SK-N-SH (cell line): ENCODE results near the gene ERC1. TPM values are rescaled to one million over a fixed set of nuclear protein-coding genes. Genes with fewer than 3 reads are reported as not detected.

Experiments used
- CTCF ChIA-PET: fragments of 300-600, 350-600 bp; formaldehyde crosslinking; extraction: SDS; loops from one replicate; lab custom pipeline; 2021; lab: Yijun Ruan, JAX
- POLR2A ChIA-PET: fragments of 350-600 bp; sonication (Branson Sonifier 250); formaldehyde crosslinking; extraction: SDS; loops from one replicate; lab custom pipeline; 2020; ENCODE audit warnings: antibody characterized with exemption, inconsistent platforms; lab: Yijun Ruan, JAX
- DNase-seq: peaks from one replicate; pipeline ENCODE4 v3.0.0; 2012
- H2AFZ ChIP-seq: fragments of 200-600 bp; sonication (generic); 2 replicates; pipeline ENCODE4 v1.8.1; 2016; ENCODE audit warnings: antibody characterized with exemption, mild to moderate bottlenecking, low read depth
- H3F3A ChIP-seq: fragments of 200-600 bp; sonication (generic); replicated peaks from 2 replicates; pipeline ENCODE3; 2016; ENCODE audit warnings: antibody characterized with exemption, mild to moderate bottlenecking; ENCODE audit not compliant: insufficient read depth
- H3K27ac ChIP-seq, 2 experiments: fragments of 200-500 bp in 1 of 2; fragments of 200-600 bp in 1 of 2; sonication (Bioruptor generic) in 1 of 2; sonication (generic), shearing (Covaris generic) in 1 of 2; 2 replicates each; pipeline versions ENCODE4 v1.5.1 to v1.6.1; 2014 to 2016; ENCODE audit warnings: low read depth in 2 of 2, inconsistent platforms in 1 of 2, low read length in 1 of 2, mild to moderate bottlenecking in 1 of 2, mixed read lengths in 1 of 2
- H3K27me3 ChIP-seq: fragments of 200-600 bp; sonication (generic), shearing (Covaris generic); 2 replicates; pipeline ENCODE4 v1.6.1; 2016; ENCODE audit warnings: mixed run types; ENCODE audit not compliant: insufficient read depth
- H3K36me3 ChIP-seq, 2 experiments: fragments of 200-500 bp in 1 of 2; fragments of 200-600 bp in 1 of 2; sonication (Bioruptor generic) in 1 of 2; sonication (generic) in 1 of 2; replicated peaks in 1 of 2; 2 replicates each; pipeline versions ENCODE3 to v1.5.1; 2014 to 2016; ENCODE audit warnings: low read length in 1 of 2, mild to moderate bottlenecking in 1 of 2; ENCODE audit not compliant: insufficient read depth in 2 of 2, control insufficient read depth in 1 of 2
- H3K4me1 ChIP-seq, 2 experiments: fragments of 200-500 bp in 1 of 2; fragments of 200-600 bp in 1 of 2; sonication (Bioruptor generic) in 1 of 2; sonication (generic), shearing (Covaris generic) in 1 of 2; 2 replicates each; pipeline versions ENCODE4 v1.5.1 to v1.6.1; 2014 to 2016; ENCODE audit warnings: low read depth in 1 of 2, low read length in 1 of 2, mixed run types in 1 of 2; ENCODE audit not compliant: insufficient read depth in 2 of 2, control insufficient read depth in 1 of 2
- H3K4me2 ChIP-seq: fragments of 200-600 bp; sonication (generic), shearing (Covaris generic); 2 replicates; pipeline ENCODE4 v1.6.1; 2017; ENCODE audit warnings: mixed run types
- H3K4me3 ChIP-seq, 2 experiments: fragments of 200-500 bp in 1 of 2; fragments of 200-600 bp in 1 of 2; sonication (Bioruptor generic) in 1 of 2; sonication (generic), shearing (Covaris generic) in 1 of 2; 2 replicates each; pipeline versions ENCODE4 v1.5.1 to v1.8.1; 2014 to 2016; ENCODE audit warnings: low read depth in 2 of 2, inconsistent platforms in 1 of 2, low read length in 1 of 2, mild to moderate bottlenecking in 1 of 2, mixed read lengths in 1 of 2, moderate library complexity in 1 of 2
- H3K79me2 ChIP-seq: fragments of 200-600 bp; sonication (generic); 2 replicates; pipeline ENCODE4 v1.8.1; 2017; ENCODE audit warnings: mild to moderate bottlenecking; ENCODE audit not compliant: insufficient read depth
- H3K9ac ChIP-seq: fragments of 200-600 bp; sonication (generic); 2 replicates; pipeline ENCODE4 v1.6.1; 2017; ENCODE audit warnings: mixed run types
- H3K9me2 ChIP-seq: fragments of 200-600 bp; sonication (generic); 2 replicates; pipeline ENCODE4 v1.6.1; 2017; ENCODE audit warnings: mixed run types
- H3K9me3 ChIP-seq: fragments of 200-600 bp; sonication (generic); 2 replicates; pipeline ENCODE4 v1.6.1; 2017; ENCODE audit warnings: mixed run types, mild to moderate bottlenecking, moderate library complexity
- H4K20me1 ChIP-seq: fragments of 200-600 bp; sonication (generic); 2 replicates; pipeline ENCODE4 v1.6.1; 2017; ENCODE audit warnings: mild to moderate bottlenecking, mixed run types; ENCODE audit not compliant: insufficient read depth
- FOXJ3 ChIP-seq: sonication (generic); formaldehyde crosslinking; IDR thresholded peaks from 2 replicates; pipeline ENCODE4 v1.5.1; 2020; ENCODE audit warnings: mild to moderate bottlenecking, missing genetic modification reagents
- FOXM1 ChIP-seq: IDR thresholded peaks from 2 replicates; pipeline ENCODE4 v1.4.0; 2012; ENCODE audit warnings: low read depth, mild to moderate bottlenecking
- GABPA ChIP-seq: IDR thresholded peaks from 2 replicates; pipeline ENCODE4 v1.4.0; 2012; ENCODE audit warnings: low read depth, mild to moderate bottlenecking
- JUND ChIP-seq: IDR thresholded peaks from 2 replicates; pipeline ENCODE4 v1.4.0; 2012
- NRF1 ChIP-seq: IDR thresholded peaks from 2 replicates; pipeline ENCODE4 v1.6.1; 2012; ENCODE audit warnings: low read depth, mild to moderate bottlenecking, low read length
- SIN3A ChIP-seq: IDR thresholded peaks from 2 replicates; pipeline ENCODE4 v1.6.1; 2012; ENCODE audit warnings: low read depth, mild to moderate bottlenecking, low read length, moderate library complexity, borderline replicate concordance
- SMC3 ChIP-seq: IDR thresholded peaks from 2 replicates; pipeline ENCODE4 v1.6.1; 2012; ENCODE audit warnings: low read depth, low read length, improper control_type of control experiment
- WGBS: methylation state at CpG from one replicate; pipeline ENCODE4 v1.1.6; 2017; ENCODE audit warnings: low lambda C conversion rate; 5-methylcytosine and 5-hydroxymethylcytosine counted together
- polyA plus RNA-seq, 3 experiments: library from polyadenylated mRNA; depleted of rRNA; stranded (reverse); fragments of >200 nt; gene quantifications; 2 replicates each; pipeline ENCODE4 v1.2.3, GENCODE V29; 2012
- TF ChIP-seq, protein P1 (sequence below): IDR thresholded peaks from 2 replicates; pipeline ENCODE4 v1.4.0; 2012; ENCODE audit warnings: low read depth, borderline replicate concordance
- TF ChIP-seq, protein P2 (sequence below): IDR thresholded peaks from 2 replicates; pipeline ENCODE4; 2012

ERC1 gene
- polyA plus RNA-seq, 1 of the 3 experiments (the other 2 are of a cell fraction): 7.5 TPM

DNA sequence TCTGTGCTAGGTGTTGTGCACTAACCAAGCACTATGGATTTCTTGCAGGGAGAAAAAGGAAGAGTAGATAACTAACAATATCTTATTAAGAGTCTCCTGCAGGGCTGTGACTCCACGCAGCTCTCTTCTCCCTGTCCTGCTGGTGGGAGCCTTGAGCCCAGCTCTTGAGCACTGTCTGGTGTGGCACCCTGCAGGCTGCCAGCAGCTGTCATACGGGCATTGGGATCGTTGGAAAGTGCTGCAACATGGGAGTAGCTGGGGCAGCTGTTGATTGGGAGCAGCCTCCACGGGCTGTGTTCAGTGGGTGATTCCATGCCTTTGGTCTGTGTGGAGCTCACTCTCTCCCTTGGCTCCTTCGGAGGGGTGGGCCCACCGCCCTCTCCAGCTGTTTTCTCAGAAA, 478.0 kb downstream of the ERC1 start:
- Histone ChIP-seq H3K9ac (no peak overlapping the region), H3K9me2 (no peaks in the 10 kb centered on the region), H3K4me1 (peaks cover 9 to 40% of the 10 kb centered on the region in 2 experiments; a peak in 3 of 4 replicates), H3K79me2 (peaks cover 5% of the 10 kb centered on the region; the same call in 1 of the 2 replicates), H3K9me3 (no peaks in the 10 kb centered on the region), H2AFZ (no peak overlapping the region), H3K36me3 (no peaks in the 10 kb centered on the region), H3F3A (peaks cover 30% of the 10 kb centered on the region), H3K27ac (no peak overlapping the region), H3K4me3 (no peak overlapping the region), H3K27me3 (no peaks in the 10 kb centered on the region), H4K20me1 (no peaks in the 10 kb centered on the region), H3K4me2 (0 out of 2 replicates have a peak overlapping the region, but pooled peaks have one; percentile 1)
- ChIA-PET POLR2A (no interaction called here), CTCF (interaction anchor here (1.1 kb wide), 1 partner anchor 114 kb away, joined by 4 read pairs; no protein-coding TSS in a partner anchor)
- TF ChIP-seq, protein P1, sequence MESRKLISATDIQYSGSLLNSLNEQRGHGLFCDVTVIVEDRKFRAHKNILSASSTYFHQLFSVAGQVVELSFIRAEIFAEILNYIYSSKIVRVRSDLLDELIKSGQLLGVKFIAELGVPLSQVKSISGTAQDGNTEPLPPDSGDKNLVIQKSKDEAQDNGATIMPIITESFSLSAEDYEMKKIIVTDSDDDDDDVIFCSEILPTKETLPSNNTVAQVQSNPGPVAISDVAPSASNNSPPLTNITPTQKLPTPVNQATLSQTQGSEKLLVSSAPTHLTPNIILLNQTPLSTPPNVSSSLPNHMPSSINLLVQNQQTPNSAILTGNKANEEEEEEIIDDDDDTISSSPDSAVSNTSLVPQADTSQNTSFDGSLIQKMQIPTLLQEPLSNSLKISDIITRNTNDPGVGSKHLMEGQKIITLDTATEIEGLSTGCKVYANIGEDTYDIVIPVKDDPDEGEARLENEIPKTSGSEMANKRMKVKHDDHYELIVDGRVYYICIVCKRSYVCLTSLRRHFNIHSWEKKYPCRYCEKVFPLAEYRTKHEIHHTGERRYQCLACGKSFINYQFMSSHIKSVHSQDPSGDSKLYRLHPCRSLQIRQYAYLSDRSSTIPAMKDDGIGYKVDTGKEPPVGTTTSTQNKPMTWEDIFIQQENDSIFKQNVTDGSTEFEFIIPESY: no peak
- TF ChIP-seq JUND (no peak), GABPA (no peak), FOXM1 (no peak), SIN3A (no peak), SMC3 (no peak), FOXJ3 (CRISPR knock-in tag) (no peak)
- TF ChIP-seq, protein P2, sequence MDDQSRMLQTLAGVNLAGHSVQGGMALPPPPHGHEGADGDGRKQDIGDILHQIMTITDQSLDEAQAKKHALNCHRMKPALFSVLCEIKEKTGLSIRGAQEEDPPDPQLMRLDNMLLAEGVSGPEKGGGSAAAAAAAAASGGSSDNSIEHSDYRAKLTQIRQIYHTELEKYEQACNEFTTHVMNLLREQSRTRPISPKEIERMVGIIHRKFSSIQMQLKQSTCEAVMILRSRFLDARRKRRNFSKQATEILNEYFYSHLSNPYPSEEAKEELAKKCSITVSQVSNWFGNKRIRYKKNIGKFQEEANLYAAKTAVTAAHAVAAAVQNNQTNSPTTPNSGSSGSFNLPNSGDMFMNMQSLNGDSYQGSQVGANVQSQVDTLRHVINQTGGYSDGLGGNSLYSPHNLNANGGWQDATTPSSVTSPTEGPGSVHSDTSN: no peak
- no peak for DNase-seq
- WGBS: 85% methylated on average over 5 of the region's 6 CpGs

DNA sequence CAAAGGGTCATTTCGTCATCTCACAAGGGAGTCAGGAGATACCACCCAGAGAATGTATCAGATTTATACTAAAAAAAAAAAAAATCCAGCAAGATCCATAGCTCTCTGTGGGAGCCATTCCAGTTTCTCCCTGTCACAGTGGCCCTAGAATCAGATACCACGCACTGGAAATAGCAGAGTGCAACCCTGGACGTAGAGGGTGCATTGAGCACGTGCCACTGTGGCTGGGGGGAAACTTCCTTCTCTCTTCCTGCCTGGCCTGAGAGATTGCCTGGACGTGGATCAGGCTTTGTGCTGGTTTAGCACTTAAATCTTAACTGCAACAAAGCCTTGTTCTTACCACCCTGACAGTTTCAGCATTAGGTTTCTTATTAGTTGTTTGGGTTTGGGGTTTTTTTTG, 479.0 kb downstream of the ERC1 start:
- Histone ChIP-seq H3K9me2 (no peaks in the 10 kb centered on the region), H3F3A (peaks cover 39% of the 10 kb centered on the region), H3K9me3 (no peaks in the 10 kb centered on the region), H3K27ac (0 out of 4 replicates have a peak overlapping the region, but pooled peaks of 1 of the 2 experiments have one; percentile 96), H3K36me3 (no peaks in the 10 kb centered on the region), H3K9ac (no peak overlapping the region), H3K4me2 (no peak overlapping the region), H3K79me2 (peaks cover 5% of the 10 kb centered on the region; the same call in 1 of the 2 replicates), H3K4me1 (peaks cover 16 to 41% of the 10 kb centered on the region in 2 experiments), H3K27me3 (no peaks in the 10 kb centered on the region)
- no peak for DNase-seq
- POLR2A ChIA-PET: no interaction called here
- WGBS: 93% methylated on average over 4 of the region's 5 CpGs
- CTCF ChIA-PET: interaction anchor here (2.5 kb wide), 1 partner anchor 352 kb away, joined by 10 read pairs; no protein-coding TSS in a partner anchor
- no peak for TF ChIP-seq NRF1
- TF ChIP-seq, all 33 proteins: peak for 0
- H2AFZ ChIP-seq: no peak overlapping the region
- H3K4me3 ChIP-seq: no peak overlapping the region
- H4K20me1 ChIP-seq: no peaks in the 10 kb centered on the region
